Endothelial cell of umbilical vein (primary cell): ENCODE results near the gene BCL6B. TPM values are rescaled to one million over a fixed set of nuclear protein-coding genes. Genes with fewer than 3 reads are reported as not detected.

ENCODE experiments used
- BruUV-seq: library from RNA; stranded (reverse); fragments of 400-500 nt; replicated peaks from 2 replicates; lab custom pipeline; 2021; lab: Mats Ljungman, UMichigan
- CTCF ChIA-PET: fragments of 300-600, 350-600 bp; sonication (Branson Sonifier 250); formaldehyde crosslinking; loops from one replicate; lab custom pipeline; 2021; ENCODE audit warnings: antibody characterized with exemption, inconsistent platforms; lab: Charles Lee
- POLR2A ChIA-PET: fragments of 300-600, 350-600 bp; sonication (Branson Sonifier 250); formaldehyde crosslinking; loops from one replicate; lab custom pipeline; 2021; ENCODE audit warnings: antibody characterized with exemption, inconsistent platforms; lab: Charles Lee
- DNase-seq: peaks from one replicate; pipeline ENCODE4 v3.0.0-alpha.2; 2011; ENCODE audit warnings: low read depth, low spot score
- FAIRE-seq: peaks from 2 replicates; lab custom pipeline; 2011; peaks lifted over from hg19 to GRCh38; lab: Jason Lieb, UNC
- H2AFZ ChIP-seq: 2 replicates; pipeline ENCODE4 v1.6.0; 2012; ENCODE audit warnings: low read depth, low read length, control low read depth, inconsistent platforms
- H3K27ac ChIP-seq: 2 replicates; pipeline ENCODE4 v1.5.1; 2011; ENCODE audit warnings: low read depth, mild to moderate bottlenecking, control low read depth, low read length, moderate library complexity; ENCODE audit not compliant: insufficient read depth
- H3K27me3 ChIP-seq, 2 experiments: 2 replicates each; pipeline versions ENCODE4 v1.6.0 to v1.6.1; 2011; ENCODE audit warnings: low read length in 2 of 2, mixed read lengths in 1 of 2; ENCODE audit not compliant: control insufficient read depth in 2 of 2, insufficient read depth in 2 of 2
- H3K36me3 ChIP-seq, 2 experiments: 2 replicates in 1 of 2; 3 replicates in 1 of 2; pipeline ENCODE4 v1.5.1; 2011; ENCODE audit warnings: low read length in 2 of 2, mild to moderate bottlenecking in 1 of 2, moderate library complexity in 1 of 2; ENCODE audit not compliant: control insufficient read depth in 2 of 2, insufficient read depth in 2 of 2; ENCODE audit errors: extremely low read depth in 1 of 2
- H3K4me1 ChIP-seq: 3 replicates; pipeline ENCODE4 v1.5.1; 2011; ENCODE audit warnings: mild to moderate bottlenecking, low read length; ENCODE audit not compliant: control insufficient read depth, insufficient read depth; ENCODE audit errors: extremely low read depth
- H3K4me2 ChIP-seq: 2 replicates; pipeline ENCODE4 v1.6.1; 2011; ENCODE audit warnings: low read length, control low read depth, mixed read lengths; ENCODE audit not compliant: insufficient read depth
- H3K4me3 ChIP-seq, 3 experiments: fragments of 200-600 bp in 1 of 3; sonication (generic), shearing (Covaris generic) in 1 of 3; replicated peaks in 1 of 3; 2 replicates each; pipeline ENCODE4 v1.5.1; 2011 to 2016; ENCODE audit warnings: control low read depth in 3 of 3, low read length in 3 of 3, mild to moderate bottlenecking in 2 of 3, inconsistent platforms in 1 of 3, low read depth in 1 of 3, moderate library complexity in 1 of 3; ENCODE audit not compliant: insufficient read depth in 1 of 3
- H3K79me2 ChIP-seq: 2 replicates; pipeline ENCODE4 v1.6.0; 2012; ENCODE audit warnings: low read length, inconsistent platforms; ENCODE audit not compliant: control insufficient read depth, insufficient read depth
- H3K9ac ChIP-seq: replicated peaks from 2 replicates; pipeline ENCODE3; 2011; ENCODE audit warnings: low read length, control low read depth; ENCODE audit not compliant: insufficient read depth; ENCODE audit errors: extremely low read depth
- H3K9me1 ChIP-seq: replicated peaks from 3 replicates; pipeline ENCODE4 v1.6.0; 2011; ENCODE audit warnings: mild to moderate bottlenecking, low read length; ENCODE audit not compliant: control insufficient read depth, insufficient read depth; ENCODE audit errors: extremely low read depth
- H3K9me3 ChIP-seq: replicated peaks from 2 replicates; pipeline ENCODE4 v1.5.1; 2012; ENCODE audit warnings: low read length, inconsistent platforms; ENCODE audit not compliant: control insufficient read depth, insufficient read depth
- H4K20me1 ChIP-seq: replicated peaks from 2 replicates; pipeline ENCODE3; 2011; ENCODE audit warnings: mild to moderate bottlenecking, low read length; ENCODE audit not compliant: control insufficient read depth, insufficient read depth; ENCODE audit errors: extremely low read depth
- EZH2 ChIP-seq: IDR thresholded peaks from 2 replicates; pipeline ENCODE4 v1.6.1; 2012; ENCODE audit warnings: borderline replicate concordance, low read depth, mild to moderate bottlenecking, moderate library complexity, low read length, inconsistent platforms; ENCODE audit not compliant: severe bottlenecking
- FOS ChIP-seq: IDR thresholded peaks from 2 replicates; pipeline ENCODE4 v1.6.1; 2011; ENCODE audit warnings: mild to moderate bottlenecking, low read length, moderate library complexity, borderline replicate concordance; ENCODE audit not compliant: insufficient read depth
- GATA2 ChIP-seq: IDR thresholded peaks from 2 replicates; pipeline ENCODE4 v1.7.0; 2011; ENCODE audit warnings: low read depth, mild to moderate bottlenecking, moderate library complexity, mixed read lengths, low read length; ENCODE audit not compliant: insufficient read length, insufficient read depth
- JUN ChIP-seq: IDR thresholded peaks from 2 replicates; pipeline ENCODE4 v1.6.1; 2011; ENCODE audit warnings: borderline replicate concordance, low read depth; ENCODE audit not compliant: insufficient read length, insufficient read depth
- MYC ChIP-seq: IDR thresholded peaks from one replicate; pipeline ENCODE4 v1.6.1; 2011; ENCODE audit warnings: mild to moderate bottlenecking, low read depth, low read length
- POLR2A ChIP-seq: IDR thresholded peaks from 2 replicates; pipeline ENCODE4 v1.6.1; 2012; ENCODE audit warnings: low read depth, mild to moderate bottlenecking, control low read depth, low read length
- POLR2AphosphoS5 ChIP-seq: IDR thresholded peaks from 2 replicates; pipeline ENCODE4 v1.6.1; 2012; ENCODE audit warnings: low read depth, mild to moderate bottlenecking, control low read depth, low read length, moderate library complexity; ENCODE audit not compliant: insufficient read depth
- dilution Hi-C: fragments of 300-500 bp; cut with MboI; formaldehyde crosslinking; loops from one replicate; pipeline ENCODE4 v1.15.0; 2019; ENCODE audit warnings: low sequenced_read_pairs; ENCODE audit not compliant: extremely low pct_ligation_motif_present
- intact Hi-C: fragments of 100-400 bp; cut with micrococcal nuclease; formaldehyde crosslinking; loops from one replicate; pipeline ENCODE4 v1.10.0; 2022
- polyA plus RNA-seq, 4 experiments: library from polyadenylated mRNA; depleted of rRNA in 3 of 4; stranded (reverse) in 3 of 4; unstranded in 1 of 4; fragments of >200 nt; gene quantifications; 2 replicates each; pipeline versions ENCODE4 v1.2.1 to v1.2.3, GENCODE V29; 2011 to 2012; ENCODE audit warnings: missing spikeins in 1 of 4
- total RNA-seq: library from RNA; stranded (reverse); gene quantifications from 2 replicates; pipeline ENCODE4 v1.2.3, GENCODE V29; 2021
- TF ChIP-seq, protein P1 (sequence below): IDR thresholded peaks from 2 replicates; pipeline ENCODE4 v1.6.1; 2011; ENCODE audit not compliant: insufficient read depth, insufficient read length
- TF ChIP-seq, protein P2 (sequence below), 2 donors: IDR thresholded peaks; 1 replicate in 1 of 2; 2 replicates in 1 of 2; pipeline ENCODE4 v1.5.1; 2011; ENCODE audit warnings: low read length in 2 of 2, mild to moderate bottlenecking in 2 of 2, moderate library complexity in 2 of 2, control low read depth in 1 of 2, inconsistent platforms in 1 of 2, low read depth in 1 of 2; ENCODE audit not compliant: insufficient read depth in 1 of 2; ENCODE audit errors: extremely low read depth in 1 of 2

BCL6B gene
- total and polyA plus RNA-seq, 2 donors (not counting 3 experiments of a cell fraction or from before 2014, with no cell fraction given): 93.5 to 160 TPM

DNA sequence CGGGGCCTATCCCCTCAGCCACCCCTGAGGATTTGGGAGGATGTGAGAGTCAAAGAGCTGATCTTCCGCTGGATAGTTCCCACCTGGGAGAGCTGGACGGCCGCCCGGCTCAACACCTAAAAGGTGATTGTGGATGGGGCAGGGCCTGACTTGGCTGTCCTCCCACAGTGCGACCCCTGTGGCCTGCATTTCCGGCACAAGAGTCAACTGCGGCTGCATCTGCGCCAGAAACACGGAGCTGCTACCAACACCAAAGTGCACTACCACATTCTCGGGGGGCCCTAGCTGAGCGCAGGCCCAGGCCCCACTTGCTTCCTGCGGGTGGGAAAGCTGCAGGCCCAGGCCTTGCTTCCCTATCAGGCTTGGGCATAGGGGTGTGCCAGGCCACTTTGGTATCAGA is 4.5 kb downstream of the BCL6B start:
- no TSS peak for BruUV-seq
- TF ChIP-seq POLR2AphosphoS5: peak; percentile 46
- TF ChIP-seq, protein P1, sequence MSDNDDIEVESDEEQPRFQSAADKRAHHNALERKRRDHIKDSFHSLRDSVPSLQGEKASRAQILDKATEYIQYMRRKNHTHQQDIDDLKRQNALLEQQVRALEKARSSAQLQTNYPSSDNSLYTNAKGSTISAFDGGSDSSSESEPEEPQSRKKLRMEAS: no peak
- peak; percentile 51 for TF ChIP-seq POLR2A
- Histone ChIP-seq H3K9ac (no peak overlapping the region), H3K27ac (peak overlapping the region; percentile 98), H3K27me3 (no peaks in the 10 kb centered on the region), H2AFZ (no peak overlapping the region), H3K9me1 (no peaks in the 10 kb centered on the region), H3K4me1 (peaks cover 63% of the 10 kb centered on the region), H4K20me1 (no peaks in the 10 kb centered on the region), H3K4me2 (peak overlapping the region; percentile 42), H3K79me2 (peaks cover 53% of the 10 kb centered on the region), H3K9me3 (no peaks in the 10 kb centered on the region), H3K36me3 (peaks cover 31 to 42% of the 10 kb centered on the region in 2 experiments), H3K4me3 (peak overlapping the region in 1 of 3 experiments; percentile 9)
- dilution Hi-C loops (no loop called here), intact Hi-C loops (loop anchor here (10.0 kb wide), 1 partner anchor 827 kb away; the partner anchor contains the start of genes CYB5D1, NAA38 and TMEM88)
- FAIRE-seq (no peak), DNase-seq (no peak)
- ChIA-PET CTCF (interaction anchor here (0.6 to 1.4 kb wide), 8 partner anchors 8 to 189 kb away, joined by 3 to 7 read pairs (median 3); partner anchors contain the start of gene SLC16A13), POLR2A (interaction anchor here (1.2 to 1.7 kb wide), 2 partner anchors 8 to 10 kb away, joined by 3 to 8 read pairs; partner anchors contain the start of gene SLC16A13)

DNA sequence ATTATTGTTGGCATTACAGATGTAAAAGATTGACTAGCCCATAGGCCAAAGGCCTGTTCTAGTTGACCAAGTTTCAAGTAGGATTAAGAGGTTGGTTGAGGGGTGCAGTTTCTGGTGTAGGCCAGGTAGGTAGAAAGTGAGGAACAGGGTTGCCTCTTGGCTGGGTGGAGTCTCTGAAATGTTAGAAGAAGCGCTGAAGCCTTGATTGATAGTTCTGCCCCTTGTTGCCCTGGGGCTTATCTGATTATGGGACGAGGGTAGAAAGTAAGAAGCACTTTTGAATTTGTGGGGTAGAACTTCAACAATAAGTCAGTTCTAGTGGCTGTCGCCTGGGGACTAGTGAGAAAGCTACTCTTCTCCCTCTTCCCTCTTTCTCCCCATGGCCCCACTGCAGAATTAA is 6.2 kb downstream of the BCL6B start:
- CTCF ChIA-PET: interaction anchor here (1.0 kb wide), 1 partner anchor 17 kb away, joined by 4 read pairs; no protein-coding TSS in a partner anchor
- dilution Hi-C loops: no loop called here

More for the DNA sequence above, 6.2 kb downstream of the BCL6B start:
- Histone ChIP-seq H3K27me3 (no peaks in the 10 kb centered on the region), H3K36me3 (peaks cover 30 to 41% of the 10 kb centered on the region in 2 experiments), H3K9me1 (no peaks in the 10 kb centered on the region), H3K4me1 (peaks cover 60% of the 10 kb centered on the region), H2AFZ (no peak overlapping the region), H3K4me2 (peak overlapping the region; percentile 62), H3K9me3 (no peaks in the 10 kb centered on the region), H3K79me2 (peaks cover 43% of the 10 kb centered on the region), H3K27ac (peak overlapping the region; percentile 98), H4K20me1 (no peaks in the 10 kb centered on the region), H3K4me3 (peak overlapping the region in 1 of 3 experiments; percentile 27), H3K9ac (peak overlapping the region; percentile 78)
- TF ChIP-seq POLR2AphosphoS5: no peak
- TF ChIP-seq FOS: no peak
- no peak for TF ChIP-seq EZH2
- TF ChIP-seq, protein P1: no peak
- no peak for TF ChIP-seq GATA2
- TF ChIP-seq, protein P2, sequence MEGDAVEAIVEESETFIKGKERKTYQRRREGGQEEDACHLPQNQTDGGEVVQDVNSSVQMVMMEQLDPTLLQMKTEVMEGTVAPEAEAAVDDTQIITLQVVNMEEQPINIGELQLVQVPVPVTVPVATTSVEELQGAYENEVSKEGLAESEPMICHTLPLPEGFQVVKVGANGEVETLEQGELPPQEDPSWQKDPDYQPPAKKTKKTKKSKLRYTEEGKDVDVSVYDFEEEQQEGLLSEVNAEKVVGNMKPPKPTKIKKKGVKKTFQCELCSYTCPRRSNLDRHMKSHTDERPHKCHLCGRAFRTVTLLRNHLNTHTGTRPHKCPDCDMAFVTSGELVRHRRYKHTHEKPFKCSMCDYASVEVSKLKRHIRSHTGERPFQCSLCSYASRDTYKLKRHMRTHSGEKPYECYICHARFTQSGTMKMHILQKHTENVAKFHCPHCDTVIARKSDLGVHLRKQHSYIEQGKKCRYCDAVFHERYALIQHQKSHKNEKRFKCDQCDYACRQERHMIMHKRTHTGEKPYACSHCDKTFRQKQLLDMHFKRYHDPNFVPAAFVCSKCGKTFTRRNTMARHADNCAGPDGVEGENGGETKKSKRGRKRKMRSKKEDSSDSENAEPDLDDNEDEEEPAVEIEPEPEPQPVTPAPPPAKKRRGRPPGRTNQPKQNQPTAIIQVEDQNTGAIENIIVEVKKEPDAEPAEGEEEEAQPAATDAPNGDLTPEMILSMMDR (IDR thresholded peaks at IDR 0.05; ENCODE audit: extremely low read depth in 1 of 2, insufficient read depth in 1 of 2, low read depth in 1 of 2, low read length in 2 of 2): no peak
- TF ChIP-seq MYC: no peak
- TF ChIP-seq POLR2A: no peak
- TF ChIP-seq JUN: no peak
- DNase-seq (no peak), FAIRE-seq (no peak)
- POLR2A ChIA-PET: no interaction called here
- BruUV-seq: TSS peak; percentile 96
- intact Hi-C loops: loop anchor here (10.0 kb wide), 1 partner anchor 826 kb away; the partner anchor contains the start of genes CYB5D1, NAA38 and TMEM88
